ENCODE results near the gene MATN3.

DNA sequence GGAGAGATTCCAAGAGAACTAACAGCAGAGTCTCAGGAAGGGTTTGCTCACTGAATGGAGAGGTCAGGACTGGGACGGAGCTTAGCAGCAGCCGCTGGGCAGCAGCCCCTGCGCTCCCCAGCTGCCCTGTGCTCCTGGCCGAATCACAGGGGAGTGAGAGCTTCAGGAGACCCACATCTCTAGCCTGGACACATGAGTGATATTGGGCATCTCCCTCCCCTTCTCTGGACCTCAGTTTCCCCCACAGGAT lies 511 bp downstream of the MATN3 start:
- TF ChIP-seq, protein P1, sequence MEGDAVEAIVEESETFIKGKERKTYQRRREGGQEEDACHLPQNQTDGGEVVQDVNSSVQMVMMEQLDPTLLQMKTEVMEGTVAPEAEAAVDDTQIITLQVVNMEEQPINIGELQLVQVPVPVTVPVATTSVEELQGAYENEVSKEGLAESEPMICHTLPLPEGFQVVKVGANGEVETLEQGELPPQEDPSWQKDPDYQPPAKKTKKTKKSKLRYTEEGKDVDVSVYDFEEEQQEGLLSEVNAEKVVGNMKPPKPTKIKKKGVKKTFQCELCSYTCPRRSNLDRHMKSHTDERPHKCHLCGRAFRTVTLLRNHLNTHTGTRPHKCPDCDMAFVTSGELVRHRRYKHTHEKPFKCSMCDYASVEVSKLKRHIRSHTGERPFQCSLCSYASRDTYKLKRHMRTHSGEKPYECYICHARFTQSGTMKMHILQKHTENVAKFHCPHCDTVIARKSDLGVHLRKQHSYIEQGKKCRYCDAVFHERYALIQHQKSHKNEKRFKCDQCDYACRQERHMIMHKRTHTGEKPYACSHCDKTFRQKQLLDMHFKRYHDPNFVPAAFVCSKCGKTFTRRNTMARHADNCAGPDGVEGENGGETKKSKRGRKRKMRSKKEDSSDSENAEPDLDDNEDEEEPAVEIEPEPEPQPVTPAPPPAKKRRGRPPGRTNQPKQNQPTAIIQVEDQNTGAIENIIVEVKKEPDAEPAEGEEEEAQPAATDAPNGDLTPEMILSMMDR (optimal IDR thresholded peaks at IDR 0.05 in 1 of 3, IDR thresholded peaks at IDR 0.05 in 1 of 3, conservative IDR thresholded peaks at IDR 0.05 in 1 of 3; ENCODE audit: extremely low read depth in 1 of 3, insufficient read depth in 2 of 3, low read length in 3 of 3), result no peak
- no peak for TF ChIP-seq EZH2 (IDR thresholded peaks at IDR 0.05; ENCODE audit: low read length)

All from keratinocyte (primary cell).